GM18502 (cell line): ENCODE measurements around the gene TXNRD1.
"Not testable (repeated sequence)": the region's sequence is repeated elsewhere in the genome, so short reads cannot be mapped to it uniquely, and the experiment has no call there.

Experiments used
- ATAC-seq: cut with Tn5 transposase; IDR thresholded peaks from one replicate; pipeline ENCODE4 v1.9.1; 2021; ENCODE audit warnings: mild to moderate bottlenecking; ENCODE audit not compliant: unreplicated experiment, poor library complexity

TXNRD1 gene

GRCh38 chr12:104276273-104277131 lies 60.9 kb downstream of the TXNRD1 start:
- peak; percentile 71 for ATAC-seq

GRCh38 chr12:104279164-104279563 lies 63.6 kb downstream of the TXNRD1 start:
- ATAC-seq: no peak

- ATAC-seq: no peak
Observed at GRCh38 chr12:104280111-104280510, 64.5 kb downstream of the TXNRD1 start.

- no peak for ATAC-seq
Observed at GRCh38 chr12:104280717-104281458, 65.3 kb downstream of the TXNRD1 start.

GRCh38 chr12:104281636-104282035 lies 66.1 kb downstream of the TXNRD1 start:
- no peak for ATAC-seq

- no peak for ATAC-seq
Observed at GRCh38 chr12:104282109-104282508, 66.5 kb downstream of the TXNRD1 start.

- no peak for ATAC-seq
Observed at GRCh38 chr12:104285740-104286515, 70.3 kb downstream of the TXNRD1 start.

GRCh38 chr12:104286516-104287482 lies 71.2 kb downstream of the TXNRD1 start:
- ATAC-seq: peak; percentile 90

GRCh38 chr12:104288635-104289274 lies 73.2 kb downstream of the TXNRD1 start:
- ATAC-seq: peak; percentile 52

GRCh38 chr12:104290320-104290719 lies 74.7 kb downstream of the TXNRD1 start:
- no peak for ATAC-seq

- no peak for ATAC-seq
Observed at GRCh38 chr12:104290855-104291254, 75.3 kb downstream of the TXNRD1 start.

- ATAC-seq: no peak
Observed at GRCh38 chr12:104291867-104292524, 76.4 kb downstream of the TXNRD1 start.

GRCh38 chr12:104292872-104293794 lies 77.6 kb downstream of the TXNRD1 start:
- ATAC-seq: no peak

- ATAC-seq: not testable (repeated sequence)
Observed at GRCh38 chr12:104294158-104294859, 78.7 kb downstream of the TXNRD1 start.

GRCh38 chr12:104294927-104295668 lies 79.5 kb downstream of the TXNRD1 start:
- ATAC-seq: no peak

- ATAC-seq: no peak
Observed at GRCh38 chr12:104295954-104296353, 80.4 kb downstream of the TXNRD1 start.
